Measurements from ENCODE around the gene GIPC1.

The GIPC1 gene

GRCh38 chr19:14540741-14541525, 45.0 kb upstream of the GIPC1 start:
- CTCF ChIA-PET, result interaction anchor here (1.3 to 1.5 kb wide), 2 partner anchors 13 to 16 kb away, joined by 3 to 9 read pairs; no protein-coding TSS in a partner anchor
- DNase-seq (ENCODE audit: extremely low spot score), result no peak
- POLR2A ChIA-PET, result no interaction called here
- no peak for TF ChIP-seq CTCF (IDR thresholded peaks at IDR 0.05; ENCODE audit: control extremely low read depth, extremely low read depth, low read depth, missing control alignments)

GRCh38 chr19:14536926-14537692, 41.2 kb upstream of the GIPC1 start:
- TF ChIP-seq CTCF (IDR thresholded peaks at IDR 0.05; ENCODE audit: control extremely low read depth, extremely low read depth, low read depth, missing control alignments), result no peak
- ChIA-PET POLR2A (interaction anchor here (0.7 to 1.8 kb wide), 2 partner anchors 19 to 882 kb away, joined by 3 to 6 read pairs; partner anchors contain the start of gene DNAJB1), CTCF (interaction anchor here (1.3 to 1.6 kb wide), 3 partner anchors 8 to 19 kb away, joined by 3 to 5 read pairs (median 4); no protein-coding TSS in a partner anchor)
- DNase-seq (ENCODE audit: extremely low spot score), result peak; percentile 64

- no peak for TF ChIP-seq CTCF (IDR thresholded peaks at IDR 0.05; ENCODE audit: control extremely low read depth, extremely low read depth, low read depth, missing control alignments)
- CTCF ChIA-PET, result interaction anchor here (1.4 kb wide), 1 partner anchor 37 kb away, joined by 3 read pairs; no protein-coding TSS in a partner anchor
- POLR2A ChIA-PET, result no interaction called here
- DNase-seq (ENCODE audit: extremely low spot score), result no peak
Measured at GRCh38 chr19:14533450-14533849, 37.5 kb upstream of the GIPC1 start.

GRCh38 chr19:14530506-14530905, 34.6 kb upstream of the GIPC1 start:
- no peak for TF ChIP-seq CTCF (IDR thresholded peaks at IDR 0.05; ENCODE audit: control extremely low read depth, extremely low read depth, low read depth, missing control alignments)
- ChIA-PET POLR2A (interaction anchor here (1.0 kb wide), 1 partner anchor 12 kb away, joined by 3 read pairs; the partner anchor contains the start of gene DNAJB1), CTCF (interaction anchor here (1.7 kb wide), 1 partner anchor 26 kb away, joined by 5 read pairs; no protein-coding TSS in a partner anchor)
- no peak for DNase-seq (ENCODE audit: extremely low spot score)

GRCh38 chr19:14530005-14530348, 34.0 kb upstream of the GIPC1 start:
- ChIA-PET POLR2A (interaction anchor here (1.0 kb wide), 1 partner anchor 11 kb away, joined by 3 read pairs; the partner anchor contains the start of gene DNAJB1), CTCF (interaction anchor here (1.7 kb wide), 1 partner anchor 26 kb away, joined by 5 read pairs; no protein-coding TSS in a partner anchor)
- TF ChIP-seq CTCF (IDR thresholded peaks at IDR 0.05; ENCODE audit: control extremely low read depth, extremely low read depth, low read depth, missing control alignments), result no peak
- DNase-seq (ENCODE audit: extremely low spot score), result no peak
